HCT116 (cell line): ENCODE data around the gene CALHM2.

Source experiments
- CTCF ChIP-seq, 3 experiments: fragments of 200-600 bp in 1 of 3; sonication (generic) in 1 of 3; IDR thresholded peaks in 2 of 3; conservative IDR thresholded peaks in 1 of 3; 2 replicates each; pipeline ENCODE4 v1.5.1; 2012 to 2017; ENCODE audit warnings: low read depth in 2 of 3, low read length in 2 of 3, antibody characterized with exemption in 1 of 3, borderline replicate concordance in 1 of 3, control low read depth in 1 of 3, mild to moderate bottlenecking in 1 of 3, mixed read lengths in 1 of 3, mixed run types in 1 of 3, moderate library complexity in 1 of 3; ENCODE audit not compliant: insufficient read depth in 1 of 3
- JUND ChIP-seq: IDR thresholded peaks from 2 replicates; pipeline ENCODE4 v1.6.1; 2012
- POLR2A ChIP-seq: IDR thresholded peaks from 2 replicates; pipeline ENCODE4 v1.7.0; 2011; ENCODE audit warnings: borderline replicate concordance; ENCODE audit not compliant: insufficient read depth, insufficient read length; ENCODE audit errors: extremely low read depth
- POLR2AphosphoS5 ChIP-seq: IDR thresholded peaks from 2 replicates; pipeline ENCODE4 v1.6.1; 2011; ENCODE audit warnings: mild to moderate bottlenecking, low read depth, low read length, moderate library complexity
- YY1 ChIP-seq: IDR thresholded peaks from 2 replicates; pipeline ENCODE4 v1.6.1; 2011; ENCODE audit warnings: low read length, low read depth, moderate library complexity, mild to moderate bottlenecking; ENCODE audit not compliant: insufficient replicate concordance; ENCODE audit errors: extremely low read depth
- ZBTB33 ChIP-seq: IDR thresholded peaks from 2 replicates; pipeline ENCODE4 v1.6.1; 2011; ENCODE audit warnings: mild to moderate bottlenecking, low read length, moderate library complexity; ENCODE audit not compliant: insufficient replicate concordance; ENCODE audit errors: extremely low read depth

- no peak for TF ChIP-seq ZBTB33
- TF ChIP-seq CTCF (IDR thresholded peaks at IDR 0.05 in 2 of 3, conservative IDR thresholded peaks at IDR 0.05 in 1 of 3; ENCODE audit: borderline replicate concordance in 1 of 3, insufficient read depth in 1 of 3, low read depth in 2 of 3, low read length in 2 of 3): no peak
- TF ChIP-seq YY1: no peak
- no peak for TF ChIP-seq POLR2AphosphoS5
- no peak for TF ChIP-seq JUND
- TF ChIP-seq POLR2A: no peak
Observed at GRCh38 chr10:103447187-103447586, 5.0 kb downstream of the CALHM2 start.
